HepG2 (cell line): ENCODE measurements around the gene NIN. TPM values are rescaled to one million over a fixed set of nuclear protein-coding genes. Genes with fewer than 3 reads are reported as not detected.
"Not testable (repeated sequence)": the region's sequence is repeated elsewhere in the genome, so short reads cannot be mapped to it uniquely, and the experiment has no call there.

Experiments
- ATAC-seq: fragments of 200-7000 bp; cut with Tn5 transposase; 3 replicates; pipeline ENCODE4 v1.9.1; 2020; ENCODE audit warnings: mild to moderate bottlenecking, moderate library complexity
- BruUV-seq: library from RNA; stranded (reverse); fragments of 400-500 nt; replicated peaks from 2 replicates; lab custom pipeline; 2021; lab: Mats Ljungman, UMichigan
- CTCF ChIA-PET: fragments of 300-600 bp; formaldehyde crosslinking; extraction: SDS; loops from one replicate; lab custom pipeline; 2021; ENCODE audit warnings: low total read pairs, inconsistent platforms, low intra/inter-chr PET ratio; lab: Yijun Ruan, JAX
- POLR2A ChIA-PET: fragments of 350-600 bp; sonication (Branson Sonifier 250); formaldehyde crosslinking; loops from one replicate; lab custom pipeline; 2020; ENCODE audit warnings: antibody characterized with exemption, inconsistent platforms; lab: Yijun Ruan, JAX
- DNase-seq: peaks from one replicate; pipeline ENCODE4 v3.0.0-alpha.2; 2015; ENCODE audit warnings: low spot score
- FAIRE-seq: peaks from 3 replicates; lab custom pipeline; 2011; peaks lifted over from hg19 to GRCh38; lab: Jason Lieb, UNC
- H2AFZ ChIP-seq: one replicate; pipeline ENCODE4 v1.6.1; 2011; ENCODE audit warnings: low read length, inconsistent platforms
- H3K27ac ChIP-seq: fragments of 300-600 bp; 3 replicates; pipeline ENCODE4 v1.8.0; 2011; ENCODE audit warnings: mixed run types, mild to moderate bottlenecking, mixed read lengths, low read length, inconsistent platforms; ENCODE audit not compliant: insufficient read depth; ENCODE audit errors: extremely low read length
- H3K27me3 ChIP-seq, 2 experiments: fragments of 200-600 bp in 1 of 2; 2 replicates in 1 of 2; 3 replicates in 1 of 2; pipeline versions ENCODE4 v1.6.0 to v1.8.0; 2011; ENCODE audit warnings: low read length in 2 of 2, mild to moderate bottlenecking in 2 of 2, moderate library complexity in 2 of 2, inconsistent platforms in 1 of 2; ENCODE audit not compliant: insufficient read depth in 2 of 2, control insufficient read depth in 1 of 2
- H3K36me3 ChIP-seq, 2 experiments: fragments of 200-600 bp in 1 of 2; replicated peaks in 1 of 2; 2 replicates in 1 of 2; 3 replicates in 1 of 2; pipeline versions ENCODE4 v1.5.1 to v1.8.0; 2011; ENCODE audit warnings: low read length in 2 of 2, inconsistent platforms in 1 of 2; ENCODE audit not compliant: insufficient read depth in 2 of 2, control insufficient read depth in 1 of 2
- H3K4me1 ChIP-seq: 2 replicates; pipeline ENCODE4 v1.5.1; 2012; ENCODE audit warnings: low read length, inconsistent platforms; ENCODE audit not compliant: insufficient read depth
- H3K4me2 ChIP-seq: 2 replicates; pipeline ENCODE4 v1.6.0; 2011; ENCODE audit warnings: low read depth, low read length, inconsistent platforms
- H3K4me3 ChIP-seq, 3 experiments: fragments of 200-600 bp in 1 of 3; sonication (generic), shearing (Covaris generic) in 1 of 3; replicated peaks in 1 of 3; 2 replicates each; pipeline ENCODE4 v1.5.1; 2011 to 2016; ENCODE audit warnings: low read length in 3 of 3, inconsistent platforms in 2 of 3, low read depth in 2 of 3, mild to moderate bottlenecking in 2 of 3, control low read depth in 1 of 3, mixed read lengths in 1 of 3; ENCODE audit not compliant: insufficient read depth in 1 of 3
- H3K79me2 ChIP-seq: one replicate; pipeline ENCODE4 v1.6.1; 2011; ENCODE audit warnings: low read length, inconsistent platforms; ENCODE audit not compliant: insufficient read depth
- H3K9ac ChIP-seq: 2 replicates; pipeline ENCODE4 v1.6.0; 2011; ENCODE audit warnings: mild to moderate bottlenecking, low read depth, low read length, inconsistent platforms; ENCODE audit not compliant: insufficient read depth
- H3K9me3 ChIP-seq: 2 replicates; pipeline ENCODE4 v1.5.1; 2012; ENCODE audit warnings: mild to moderate bottlenecking, low read length
- H4K20me1 ChIP-seq: 2 replicates; pipeline ENCODE4 v1.6.0; 2011; ENCODE audit warnings: inconsistent platforms, mild to moderate bottlenecking, low read length, moderate library complexity; ENCODE audit not compliant: insufficient read depth
- ARID5B ChIP-seq: IDR thresholded peaks from 2 replicates; pipeline ENCODE4 v1.4.0; 2020; ENCODE audit warnings: mild to moderate bottlenecking, missing genetic modification reagents
- ARNTL ChIP-seq: sonication (generic); formaldehyde crosslinking; IDR thresholded peaks from 2 replicates; pipeline ENCODE4 v1.4.0; 2020; ENCODE audit warnings: mild to moderate bottlenecking, missing genetic modification reagents
- FOSL2 ChIP-seq: sonication (generic); formaldehyde crosslinking; IDR thresholded peaks from 2 replicates; pipeline ENCODE4 v1.4.0; 2020; ENCODE audit warnings: missing genetic modification reagents
- GATAD2A ChIP-seq: IDR thresholded peaks from 2 replicates; pipeline ENCODE4 v1.6.1; 2016
- REL ChIP-seq: sonication (generic); formaldehyde crosslinking; conservative IDR thresholded peaks from 2 replicates; pipeline ENCODE4 v1.8.0; 2022; ENCODE audit warnings: mild to moderate bottlenecking, missing genetic modification reagents, moderate library complexity
- WGBS: methylation state at CpG from one replicate; pipeline ENCODE4 v1.1.6; 2017; ENCODE audit warnings: low lambda C conversion rate; 5-methylcytosine and 5-hydroxymethylcytosine counted together
- in situ Hi-C: cut with HindIII; loops from 2 replicates; pipeline ENCODE4 v1.10.0; 2017; ENCODE audit warnings: low pct_unique_long_range_greater_than_20kb; ENCODE audit not compliant: extremely low pct_ligation_motif_present
- intact Hi-C: fragments of 100-400 bp; cut with micrococcal nuclease; formaldehyde crosslinking; loops from one replicate; pipeline ENCODE4 v1.10.0; 2022; ENCODE audit not compliant: unreplicated experiment
- polyA plus RNA-seq, 8 experiments: library from polyadenylated mRNA; depleted of rRNA in 3 of 8; stranded (reverse) in 7 of 8; unstranded in 1 of 8; fragments of >200 nt; fragmentation: Illumina TruSeq in 4 of 8; extraction: Trizol in 4 of 8; gene quantifications; 2 replicates each; pipeline versions ENCODE4 v1.2.1 to v1.2.3, GENCODE V29; 2011 to 2016; ENCODE audit warnings: low read depth in 4 of 8, missing spikeins in 1 of 8, mixed read lengths in 1 of 8; ENCODE audit not compliant: insufficient read depth in 1 of 8
- total RNA-seq, 5 experiments: library from RNA; depleted of rRNA; stranded (reverse); fragments of >200 nt; fragmentation: Illumina TruSeq; extraction: Trizol; gene quantifications; 2 replicates each; pipeline ENCODE4 v1.2.3, GENCODE V29; 2016; ENCODE audit warnings: low read depth in 1 of 5

Gene NIN
- total and polyA plus RNA-seq, 2 of the 13 experiments (the other 11 are each of a cell fraction or from before 2014, with no cell fraction given) = 2.8 to 9.7 TPM

GRCh38 chr14:50816395-50817047 is 14.4 kb downstream of the NIN start:
- no peak for ATAC-seq
- TF ChIP-seq FOSL2 (CRISPR knock-in tag) (peak; percentile 85), ARID5B (CRISPR knock-in tag) (0 out of 2 replicates have a peak, but pooled peaks have one; percentile 10), GATAD2A (CRISPR knock-in tag) (0 out of 2 replicates have a peak, but pooled peaks have one; percentile 13), REL (CRISPR knock-in tag) (no peak), ARNTL (CRISPR knock-in tag) (no peak)
- TF ChIP-seq, all 625 proteins: peak for 3
- no peaks in the 10 kb centered on the region for H4K20me1 ChIP-seq
- no peak overlapping the region for H3K27ac ChIP-seq
- H3K36me3 ChIP-seq = 0 out of 5 replicates have a peak, but pooled peaks cover 0 to under 1% of the 10 kb centered on the region in 2 experiments
- in situ Hi-C loops (no loop called here), intact Hi-C loops (no loop called here)
- H3K79me2 ChIP-seq = no peaks in the 10 kb centered on the region
- H3K4me3 ChIP-seq = no peak overlapping the region
- H3K9me3 ChIP-seq = no peaks in the 10 kb centered on the region
- H3K27me3 ChIP-seq = no peaks in the 10 kb centered on the region
- peak; percentile 34 for DNase-seq
- H3K9ac ChIP-seq = no peak overlapping the region
- FAIRE-seq = no peak
- no peak overlapping the region for H3K4me2 ChIP-seq
- CTCF ChIA-PET = no interaction called here
- 53% methylated on average over 6 of the region's 6 CpGs for WGBS
- POLR2A ChIA-PET = no interaction called here
- no peak overlapping the region for H2AFZ ChIP-seq
- peaks cover 12% of the 10 kb centered on the region for H3K4me1 ChIP-seq
- BruUV-seq = no TSS peak

GRCh38 chr14:50815526-50815925 is 15.4 kb downstream of the NIN start:
- peaks cover 12% of the 10 kb centered on the region for H3K4me1 ChIP-seq
- CTCF ChIA-PET, H3K9me3 ChIP-seq, H4K20me1 ChIP-seq, DNase-seq, intact Hi-C loops, in situ Hi-C loops, FAIRE-seq, H3K36me3 ChIP-seq, H2AFZ ChIP-seq, POLR2A ChIA-PET, H3K4me2 ChIP-seq, BruUV-seq, ATAC-seq, H3K27ac ChIP-seq, H3K4me3 ChIP-seq, H3K27me3 ChIP-seq, H3K9ac ChIP-seq, H3K79me2 ChIP-seq: not testable (repeated sequence)
- 94% methylated on average over 5 of the region's 5 CpGs for WGBS

- H2AFZ ChIP-seq, H3K9ac ChIP-seq, FAIRE-seq, H3K27ac ChIP-seq, H3K79me2 ChIP-seq, in situ Hi-C loops, H3K4me3 ChIP-seq, H3K4me2 ChIP-seq, POLR2A ChIA-PET, DNase-seq, intact Hi-C loops, ATAC-seq, H3K27me3 ChIP-seq, CTCF ChIA-PET, BruUV-seq, H4K20me1 ChIP-seq, H3K36me3 ChIP-seq, H3K9me3 ChIP-seq: not testable (repeated sequence)
- H3K4me1 ChIP-seq = peaks cover 12% of the 10 kb centered on the region
- WGBS = 0% methylated on average over 1 of the region's 1 CpG
These were observed 15.9 kb downstream of the NIN start for GRCh38 chr14:50815058-50815457.
